GM23338 (cell line): ENCODE data around the gene SLC4A2. TPM values are rescaled to one million over a fixed set of nuclear protein-coding genes. Genes with fewer than 3 reads are reported as not detected.

Source experiments
- ATAC-seq: fragments of 200-7000 bp; cut with Tn5 transposase; 3 replicates; pipeline ENCODE4 v1.9.1; 2020
- DNase-seq: peaks from one replicate; pipeline ENCODE4 v3.0.0-alpha.2; 2015; ENCODE audit warnings: low spot score
- H2AFZ ChIP-seq: fragments of 200-600 bp; sonication (generic); 2 replicates; pipeline ENCODE4 v1.8.0; 2016; ENCODE audit warnings: antibody characterized with exemption, mild to moderate bottlenecking, moderate library complexity
- H3F3A ChIP-seq: fragments of 200-600 bp; sonication (generic); replicated peaks from 2 replicates; pipeline ENCODE4 v1.8.0; 2017; ENCODE audit warnings: antibody characterized with exemption, mixed run types, low read depth
- H3K27ac ChIP-seq: fragments of 200-600 bp; sonication (generic); 2 replicates; pipeline ENCODE4 v1.6.1; 2016; ENCODE audit warnings: low read depth
- H3K27me3 ChIP-seq: fragments of 200-600 bp; sonication (generic); 2 replicates; pipeline ENCODE4 v1.8.0; 2016; ENCODE audit warnings: mild to moderate bottlenecking, mixed run types, moderate library complexity; ENCODE audit not compliant: insufficient read depth
- H3K36me3 ChIP-seq: fragments of 200-600 bp; sonication (generic); 2 replicates; pipeline ENCODE4 v1.8.0; 2016; ENCODE audit warnings: mild to moderate bottlenecking; ENCODE audit not compliant: insufficient read depth
- H3K4me1 ChIP-seq: fragments of 200-600 bp; sonication (generic); 2 replicates; pipeline ENCODE4 v1.8.0; 2016; ENCODE audit warnings: mild to moderate bottlenecking, moderate library complexity; ENCODE audit not compliant: insufficient read depth
- H3K4me2 ChIP-seq: fragments of 200-600 bp; sonication (generic); 2 replicates; pipeline ENCODE4 v1.7.1; 2017; ENCODE audit warnings: mixed run types
- H3K4me3 ChIP-seq: fragments of 200-600 bp; sonication (generic); 2 replicates; pipeline ENCODE4 v1.6.1; 2016; ENCODE audit warnings: mixed run types
- H3K79me2 ChIP-seq: fragments of 200-600 bp; sonication (generic); replicated peaks from 2 replicates; pipeline ENCODE4 v1.8.0; 2017; ENCODE audit warnings: mild to moderate bottlenecking; ENCODE audit not compliant: insufficient read depth
- H3K9me2 ChIP-seq: fragments of 200-600 bp; sonication (generic); 2 replicates; pipeline ENCODE4 v1.8.0; 2017; ENCODE audit not compliant: insufficient read depth
- H4K20me1 ChIP-seq: fragments of 200-600 bp; sonication (generic); replicated peaks from 2 replicates; pipeline ENCODE4 v1.8.0; 2017; ENCODE audit warnings: mild to moderate bottlenecking; ENCODE audit not compliant: insufficient read depth
- H3K27ac Mint-ChIP-seq: 2 replicates; pipeline ENCODE4 v1.8.0; 2020; ENCODE audit warnings: inconsistent platforms, mild to moderate bottlenecking, moderate library complexity, mixed read lengths
- H3K27me3 Mint-ChIP-seq: 3 replicates; pipeline ENCODE4 v1.8.0; 2022; ENCODE audit warnings: low read depth, mild to moderate bottlenecking, moderate library complexity, mixed read lengths, inconsistent platforms; ENCODE audit not compliant: insufficient read depth, poor library complexity
- H3K36me3 Mint-ChIP-seq: 3 replicates; pipeline ENCODE4 v1.8.0; 2021; ENCODE audit warnings: low read depth, mild to moderate bottlenecking, inconsistent platforms, moderate library complexity, mixed read lengths
- H3K4me1 Mint-ChIP-seq: 3 replicates; pipeline ENCODE4 v1.8.0; 2020; ENCODE audit warnings: mild to moderate bottlenecking, inconsistent platforms, mixed read lengths
- H3K4me3 Mint-ChIP-seq: 3 replicates; pipeline ENCODE4 v1.8.0; 2021; ENCODE audit warnings: moderate library complexity, mild to moderate bottlenecking, inconsistent platforms, mixed read lengths
- H3K9me3 Mint-ChIP-seq: 3 replicates; pipeline ENCODE4 v1.8.0; 2020; ENCODE audit warnings: moderate library complexity, mild to moderate bottlenecking, inconsistent platforms, mixed read lengths
- CREB1 ChIP-seq: fragments of 250-450 bp; sonication (Bioruptor Pico); IDR thresholded peaks from 2 replicates; pipeline ENCODE4 v1.5.0; 2020; ENCODE audit warnings: low read depth, mild to moderate bottlenecking, moderate library complexity
- EZH2 ChIP-seq: fragments of 200-600 bp; sonication (generic); IDR thresholded peaks from one replicate; pipeline ENCODE4 v1.8.0; 2017; ENCODE audit warnings: antibody characterized with exemption, mild to moderate bottlenecking, low read depth; ENCODE audit not compliant: unreplicated experiment
- EZH2phosphoT487 ChIP-seq: fragments of 200-600 bp; sonication (generic); IDR thresholded peaks from one replicate; pipeline ENCODE4 v1.8.1; 2018; ENCODE audit warnings: antibody characterized with exemption; ENCODE audit not compliant: unreplicated experiment
- JUNB ChIP-seq: IDR thresholded peaks from one replicate; pipeline ENCODE4 v1.6.1; 2016; ENCODE audit warnings: antibody characterized with exemption; ENCODE audit not compliant: unreplicated experiment
- NANOG ChIP-seq: IDR thresholded peaks from 2 replicates; pipeline ENCODE4 v1.6.1; 2016; ENCODE audit warnings: antibody characterized with exemption, borderline replicate concordance
- POLR2AphosphoS5 ChIP-seq: IDR thresholded peaks from 2 replicates; pipeline ENCODE4 v1.6.1; 2016; ENCODE audit warnings: antibody characterized with exemption, low read depth
- ZNF114 ChIP-seq: fragments of 250-450 bp; sonication (Bioruptor Pico); IDR thresholded peaks from 2 replicates; pipeline ENCODE4 v1.5.0; 2020; ENCODE audit warnings: mild to moderate bottlenecking, moderate library complexity
- ZNF331 ChIP-seq: fragments of 250-450 bp; sonication (Bioruptor Pico); IDR thresholded peaks from 2 replicates; pipeline ENCODE4 v1.5.0; 2020; ENCODE audit warnings: low read depth, mild to moderate bottlenecking, moderate library complexity
- polyA plus RNA-seq: library from polyadenylated mRNA; unstranded; fragments of >200 nt; fragmentation: Nextera tagmentation; extraction: Ambion mirVana; gene quantifications from 2 replicates; pipeline ENCODE4 v1.2.1, GENCODE V29; 2016
- total RNA-seq: library from RNA; depleted of rRNA; stranded (reverse); fragments of >200 nt; shearing (Covaris generic); gene quantifications from 2 replicates; pipeline ENCODE4 v1.2.3, GENCODE V29; 2014
- TF ChIP-seq, protein P1 (sequence below), 2 experiments: fragments of 200-600 bp in 1 of 2; sonication (generic) in 1 of 2; conservative IDR thresholded peaks; 2 replicates each; pipeline versions ENCODE4 v1.5.1 to v1.6.1; 2016 to 2017; ENCODE audit warnings: antibody characterized with exemption in 2 of 2, low read depth in 2 of 2, mild to moderate bottlenecking in 2 of 2, moderate library complexity in 1 of 2
- TF ChIP-seq, protein P2 (sequence below): IDR thresholded peaks from 2 replicates; pipeline ENCODE4 v1.6.1; 2016; ENCODE audit warnings: antibody characterized with exemption
- TF ChIP-seq, protein P3 (sequence below): fragments of 250-450 bp; sonication (Bioruptor Pico); IDR thresholded peaks from 2 replicates; pipeline ENCODE4 v1.5.0; 2020; ENCODE audit warnings: mild to moderate bottlenecking, moderate library complexity

The SLC4A2 gene
- total and polyA plus RNA-seq, 2 experiments from 2014 or later, result 64.8 to 106 TPM

DNA sequence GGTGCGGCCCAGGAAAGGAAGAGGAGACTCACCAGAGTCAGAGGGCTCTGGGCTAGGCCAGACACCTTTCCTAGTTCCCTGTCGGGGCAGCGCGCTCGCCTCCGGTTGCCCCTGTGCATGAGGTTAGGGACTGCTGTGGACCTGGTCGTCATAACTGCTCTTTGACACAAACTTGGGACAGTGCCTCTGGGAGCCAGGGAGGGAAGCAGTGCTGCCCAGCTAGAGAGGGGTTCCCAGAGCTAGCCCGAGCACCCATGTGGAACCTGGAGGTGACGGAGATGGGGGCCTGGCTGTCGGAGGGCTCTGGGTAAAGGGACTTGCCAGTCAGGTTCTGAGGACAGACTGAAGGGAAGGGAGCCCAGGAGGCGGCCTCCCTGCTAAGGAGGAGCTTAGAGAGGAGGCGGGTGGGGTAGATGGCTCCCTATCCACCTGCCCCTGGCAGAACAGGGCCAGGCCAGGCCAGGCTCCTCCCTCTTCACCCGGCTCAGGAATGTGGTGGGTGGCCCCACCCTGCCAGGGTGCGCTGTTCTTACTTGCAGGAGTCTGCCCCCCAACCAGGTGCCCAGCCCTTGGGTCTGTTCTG lies 56.5 kb downstream of the SLC4A2 start:
- Histone ChIP-seq H3K79me2 (peaks cover 13% of the 10 kb centered on the region), H3K36me3 (no peaks in the 10 kb centered on the region), H3F3A (peaks cover 10% of the 10 kb centered on the region), H3K4me2 (peak overlapping the region; percentile 81), H3K27me3 (peaks cover 25% of the 10 kb centered on the region), H3K4me1 (peaks cover 18% of the 10 kb centered on the region), H3K9me2 (no peaks in the 10 kb centered on the region), H3K27ac (no peak overlapping the region), H3K4me3 (peak overlapping the region; percentile 57), H2AFZ (no peak overlapping the region), H4K20me1 (peaks cover 47% of the 10 kb centered on the region)
- H3K36me3 Mint-ChIP-seq, result peaks cover 18% of the 10 kb centered on the region
- no peaks in the 10 kb centered on the region for H3K9me3 Mint-ChIP-seq
- H3K4me3 Mint-ChIP-seq, result peak overlapping the region; percentile 72
- no peak overlapping the region for H3K27ac Mint-ChIP-seq
- peaks cover 26% of the 10 kb centered on the region for H3K27me3 Mint-ChIP-seq
- ATAC-seq (peak; percentile 15), DNase-seq (peak; percentile 63)
- TF ChIP-seq EZH2phosphoT487 (no peak), JUNB (no peak), POLR2AphosphoS5 (no peak), NANOG (no peak), ZNF114 (no peak), EZH2 (no peak), ZNF331 (CRISPR knock-in tag) (no peak), CREB1 (CRISPR knock-in tag) (no peak)
- TF ChIP-seq, protein P1, sequence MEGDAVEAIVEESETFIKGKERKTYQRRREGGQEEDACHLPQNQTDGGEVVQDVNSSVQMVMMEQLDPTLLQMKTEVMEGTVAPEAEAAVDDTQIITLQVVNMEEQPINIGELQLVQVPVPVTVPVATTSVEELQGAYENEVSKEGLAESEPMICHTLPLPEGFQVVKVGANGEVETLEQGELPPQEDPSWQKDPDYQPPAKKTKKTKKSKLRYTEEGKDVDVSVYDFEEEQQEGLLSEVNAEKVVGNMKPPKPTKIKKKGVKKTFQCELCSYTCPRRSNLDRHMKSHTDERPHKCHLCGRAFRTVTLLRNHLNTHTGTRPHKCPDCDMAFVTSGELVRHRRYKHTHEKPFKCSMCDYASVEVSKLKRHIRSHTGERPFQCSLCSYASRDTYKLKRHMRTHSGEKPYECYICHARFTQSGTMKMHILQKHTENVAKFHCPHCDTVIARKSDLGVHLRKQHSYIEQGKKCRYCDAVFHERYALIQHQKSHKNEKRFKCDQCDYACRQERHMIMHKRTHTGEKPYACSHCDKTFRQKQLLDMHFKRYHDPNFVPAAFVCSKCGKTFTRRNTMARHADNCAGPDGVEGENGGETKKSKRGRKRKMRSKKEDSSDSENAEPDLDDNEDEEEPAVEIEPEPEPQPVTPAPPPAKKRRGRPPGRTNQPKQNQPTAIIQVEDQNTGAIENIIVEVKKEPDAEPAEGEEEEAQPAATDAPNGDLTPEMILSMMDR (conservative IDR thresholded peaks at IDR 0.05; ENCODE audit: low read depth in 2 of 2), result no peak
- TF ChIP-seq, protein P2, sequence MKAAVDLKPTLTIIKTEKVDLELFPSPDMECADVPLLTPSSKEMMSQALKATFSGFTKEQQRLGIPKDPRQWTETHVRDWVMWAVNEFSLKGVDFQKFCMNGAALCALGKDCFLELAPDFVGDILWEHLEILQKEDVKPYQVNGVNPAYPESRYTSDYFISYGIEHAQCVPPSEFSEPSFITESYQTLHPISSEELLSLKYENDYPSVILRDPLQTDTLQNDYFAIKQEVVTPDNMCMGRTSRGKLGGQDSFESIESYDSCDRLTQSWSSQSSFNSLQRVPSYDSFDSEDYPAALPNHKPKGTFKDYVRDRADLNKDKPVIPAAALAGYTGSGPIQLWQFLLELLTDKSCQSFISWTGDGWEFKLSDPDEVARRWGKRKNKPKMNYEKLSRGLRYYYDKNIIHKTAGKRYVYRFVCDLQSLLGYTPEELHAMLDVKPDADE, result no peak
- TF ChIP-seq, protein P3, sequence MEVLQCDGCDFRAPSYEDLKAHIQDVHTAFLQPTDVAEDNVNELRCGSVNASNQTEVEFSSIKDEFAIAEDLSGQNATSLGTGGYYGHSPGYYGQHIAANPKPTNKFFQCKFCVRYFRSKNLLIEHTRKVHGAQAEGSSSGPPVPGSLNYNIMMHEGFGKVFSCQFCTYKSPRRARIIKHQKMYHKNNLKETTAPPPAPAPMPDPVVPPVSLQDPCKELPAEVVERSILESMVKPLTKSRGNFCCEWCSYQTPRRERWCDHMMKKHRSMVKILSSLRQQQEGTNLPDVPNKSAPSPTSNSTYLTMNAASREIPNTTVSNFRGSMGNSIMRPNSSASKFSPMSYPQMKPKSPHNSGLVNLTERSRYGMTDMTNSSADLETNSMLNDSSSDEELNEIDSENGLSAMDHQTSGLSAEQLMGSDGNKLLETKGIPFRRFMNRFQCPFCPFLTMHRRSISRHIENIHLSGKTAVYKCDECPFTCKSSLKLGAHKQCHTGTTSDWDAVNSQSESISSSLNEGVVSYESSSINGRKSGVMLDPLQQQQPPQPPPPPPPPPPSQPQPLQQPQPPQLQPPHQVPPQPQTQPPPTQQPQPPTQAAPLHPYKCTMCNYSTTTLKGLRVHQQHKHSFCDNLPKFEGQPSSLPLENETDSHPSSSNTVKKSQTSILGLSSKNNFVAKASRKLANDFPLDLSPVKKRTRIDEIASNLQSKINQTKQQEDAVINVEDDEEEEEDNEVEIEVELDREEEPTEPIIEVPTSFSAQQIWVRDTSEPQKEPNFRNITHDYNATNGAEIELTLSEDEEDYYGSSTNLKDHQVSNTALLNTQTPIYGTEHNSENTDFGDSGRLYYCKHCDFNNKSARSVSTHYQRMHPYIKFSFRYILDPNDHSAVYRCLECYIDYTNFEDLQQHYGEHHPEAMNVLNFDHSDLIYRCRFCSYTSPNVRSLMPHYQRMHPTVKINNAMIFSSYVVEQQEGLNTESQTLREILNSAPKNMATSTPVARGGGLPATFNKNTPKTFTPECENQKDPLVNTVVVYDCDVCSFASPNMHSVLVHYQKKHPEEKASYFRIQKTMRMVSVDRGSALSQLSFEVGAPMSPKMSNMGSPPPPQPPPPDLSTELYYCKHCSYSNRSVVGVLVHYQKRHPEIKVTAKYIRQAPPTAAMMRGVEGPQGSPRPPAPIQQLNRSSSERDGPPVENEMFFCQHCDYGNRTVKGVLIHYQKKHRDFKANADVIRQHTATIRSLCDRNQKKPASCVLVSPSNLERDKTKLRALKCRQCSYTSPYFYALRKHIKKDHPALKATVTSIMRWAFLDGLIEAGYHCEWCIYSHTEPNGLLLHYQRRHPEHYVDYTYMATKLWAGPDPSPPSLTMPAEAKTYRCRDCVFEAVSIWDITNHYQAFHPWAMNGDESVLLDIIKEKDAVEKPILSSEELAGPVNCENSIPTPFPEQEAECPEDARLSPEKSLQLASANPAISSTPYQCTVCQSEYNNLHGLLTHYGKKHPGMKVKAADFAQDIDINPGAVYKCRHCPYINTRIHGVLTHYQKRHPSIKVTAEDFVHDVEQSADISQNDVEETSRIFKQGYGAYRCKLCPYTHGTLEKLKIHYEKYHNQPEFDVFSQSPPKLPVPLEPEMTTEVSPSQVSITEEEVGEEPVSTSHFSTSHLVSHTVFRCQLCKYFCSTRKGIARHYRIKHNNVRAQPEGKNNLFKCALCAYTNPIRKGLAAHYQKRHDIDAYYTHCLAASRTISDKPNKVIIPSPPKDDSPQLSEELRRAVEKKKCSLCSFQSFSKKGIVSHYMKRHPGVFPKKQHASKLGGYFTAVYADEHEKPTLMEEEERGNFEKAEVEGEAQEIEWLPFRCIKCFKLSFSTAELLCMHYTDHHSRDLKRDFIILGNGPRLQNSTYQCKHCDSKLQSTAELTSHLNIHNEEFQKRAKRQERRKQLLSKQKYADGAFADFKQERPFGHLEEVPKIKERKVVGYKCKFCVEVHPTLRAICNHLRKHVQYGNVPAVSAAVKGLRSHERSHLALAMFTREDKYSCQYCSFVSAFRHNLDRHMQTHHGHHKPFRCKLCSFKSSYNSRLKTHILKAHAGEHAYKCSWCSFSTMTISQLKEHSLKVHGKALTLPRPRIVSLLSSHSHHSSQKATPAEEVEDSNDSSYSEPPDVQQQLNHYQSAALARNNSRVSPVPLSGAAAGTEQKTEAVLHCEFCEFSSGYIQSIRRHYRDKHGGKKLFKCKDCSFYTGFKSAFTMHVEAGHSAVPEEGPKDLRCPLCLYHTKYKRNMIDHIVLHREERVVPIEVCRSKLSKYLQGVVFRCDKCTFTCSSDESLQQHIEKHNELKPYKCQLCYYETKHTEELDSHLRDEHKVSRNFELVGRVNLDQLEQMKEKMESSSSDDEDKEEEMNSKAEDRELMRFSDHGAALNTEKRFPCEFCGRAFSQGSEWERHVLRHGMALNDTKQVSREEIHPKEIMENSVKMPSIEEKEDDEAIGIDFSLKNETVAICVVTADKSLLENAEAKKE (CRISPR knock-in tag), result no peak
- peaks cover 20% of the 10 kb centered on the region for H3K4me1 Mint-ChIP-seq
